ENCODE measurements around the gene SNX17. TPM values are rescaled to one million over a fixed set of nuclear protein-coding genes. Genes with fewer than 3 reads are reported as not detected.

Gene SNX17
- total RNA-seq, 4 donors from 2014 or later, result 104 to 130 (median 118) TPM

DNA sequence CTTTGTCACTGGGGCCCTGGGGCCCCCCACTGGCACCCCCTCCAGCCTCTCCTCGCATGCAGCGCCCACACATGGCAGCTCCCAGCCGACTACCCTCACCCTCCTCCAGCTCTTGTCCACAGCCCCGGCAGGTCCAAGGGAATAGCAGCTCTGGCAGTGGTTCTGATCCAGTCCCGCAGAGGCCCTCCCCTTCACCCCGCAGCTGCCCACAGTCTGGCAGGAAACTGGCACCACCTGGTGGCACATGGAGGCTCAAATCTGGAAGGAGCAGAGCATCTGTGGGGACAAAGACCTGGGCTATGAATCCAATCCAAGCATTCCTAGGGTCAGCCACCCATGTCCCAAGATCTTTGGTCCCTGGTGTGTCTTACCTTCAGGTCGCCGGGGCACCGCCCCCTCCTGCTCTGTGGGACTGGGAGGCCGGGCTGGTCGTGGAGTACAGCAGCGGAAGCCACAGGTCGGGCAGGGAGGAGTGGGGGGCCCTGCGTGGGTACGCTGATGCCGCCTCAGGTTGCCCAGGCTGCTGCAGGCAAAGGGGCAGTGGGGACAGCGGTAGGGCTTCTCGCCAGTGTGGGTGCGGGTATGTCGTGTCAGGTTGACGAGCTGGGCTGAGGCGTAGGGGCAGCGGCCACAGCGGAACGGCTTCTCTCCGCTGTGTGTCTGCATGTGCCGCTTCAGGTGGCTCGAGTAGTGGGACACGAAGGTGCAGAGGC lies 7.8 kb downstream of the SNX17 start:
- ATAC-seq, result no peak
- peak overlapping the region in 3 of 4 donors; percentile 8 to 90 (median 31) for H3K27ac ChIP-seq
- peak; percentile 26 for TF ChIP-seq POLR2AphosphoS5 (IDR thresholded peaks at IDR 0.05)
- TF ChIP-seq, protein P1, sequence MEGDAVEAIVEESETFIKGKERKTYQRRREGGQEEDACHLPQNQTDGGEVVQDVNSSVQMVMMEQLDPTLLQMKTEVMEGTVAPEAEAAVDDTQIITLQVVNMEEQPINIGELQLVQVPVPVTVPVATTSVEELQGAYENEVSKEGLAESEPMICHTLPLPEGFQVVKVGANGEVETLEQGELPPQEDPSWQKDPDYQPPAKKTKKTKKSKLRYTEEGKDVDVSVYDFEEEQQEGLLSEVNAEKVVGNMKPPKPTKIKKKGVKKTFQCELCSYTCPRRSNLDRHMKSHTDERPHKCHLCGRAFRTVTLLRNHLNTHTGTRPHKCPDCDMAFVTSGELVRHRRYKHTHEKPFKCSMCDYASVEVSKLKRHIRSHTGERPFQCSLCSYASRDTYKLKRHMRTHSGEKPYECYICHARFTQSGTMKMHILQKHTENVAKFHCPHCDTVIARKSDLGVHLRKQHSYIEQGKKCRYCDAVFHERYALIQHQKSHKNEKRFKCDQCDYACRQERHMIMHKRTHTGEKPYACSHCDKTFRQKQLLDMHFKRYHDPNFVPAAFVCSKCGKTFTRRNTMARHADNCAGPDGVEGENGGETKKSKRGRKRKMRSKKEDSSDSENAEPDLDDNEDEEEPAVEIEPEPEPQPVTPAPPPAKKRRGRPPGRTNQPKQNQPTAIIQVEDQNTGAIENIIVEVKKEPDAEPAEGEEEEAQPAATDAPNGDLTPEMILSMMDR (IDR thresholded peaks at IDR 0.05), result no peak
- H3K36me3 ChIP-seq, result peaks cover 0 to 71% of the 10 kb centered on the region in 2 donors
- H3K27me3 ChIP-seq, result no peaks in the 10 kb centered on the region
- H3K4me3 ChIP-seq, result no peak overlapping the region
- no peaks in the 10 kb centered on the region for H3K9me3 ChIP-seq
- peaks cover 0 to 40% (median 14%) of the 10 kb centered on the region in 3 donors for H3K4me1 ChIP-seq
- WGBS, 2 donors (ENCODE audit: low coverage in 1 of 2), result 68 to 79% methylated on average over 4 to 8 of the region's 29 CpGs

DNA sequence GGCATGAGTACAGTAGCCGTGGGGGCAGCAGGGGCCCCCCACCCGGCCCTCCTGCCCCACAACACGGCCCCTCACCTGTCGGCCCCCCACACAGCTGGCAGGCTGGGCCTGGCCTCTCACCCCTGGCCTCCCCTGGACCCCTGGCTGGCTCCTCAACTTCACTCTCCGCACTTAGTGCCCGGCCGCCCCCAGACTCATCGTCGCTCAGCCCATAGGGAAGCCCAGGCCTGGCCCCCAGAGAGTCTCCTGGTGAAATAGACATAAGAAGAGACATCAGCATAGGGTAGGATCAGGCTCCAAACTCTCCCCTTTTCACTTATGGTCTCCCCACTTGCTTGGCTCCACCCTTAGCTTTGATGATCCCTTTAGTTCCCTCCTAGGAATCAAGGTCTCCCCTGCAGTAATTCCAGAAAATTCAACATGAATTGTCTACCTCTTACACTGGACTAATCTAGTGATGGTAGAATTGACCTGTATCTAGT lies 8.4 kb downstream of the SNX17 start:
- WGBS, 2 donors (ENCODE audit: low coverage in 1 of 2), result 83% methylated on average over 2 of the region's 9 CpGs; no CpG with 5 or more reads in 1 of the 2 donors
- H3K4me1 ChIP-seq, result peaks cover 0 to 34% (median 14%) of the 10 kb centered on the region in 3 donors
- peak overlapping the region in 2 of 4 donors; percentile 31 to 90 for H3K27ac ChIP-seq
- ATAC-seq, result no peak
- H3K36me3 ChIP-seq, result peaks cover 0 to 71% of the 10 kb centered on the region in 2 donors
- H3K9me3 ChIP-seq, result no peaks in the 10 kb centered on the region
- no peak for TF ChIP-seq POLR2AphosphoS5 (IDR thresholded peaks at IDR 0.05)
- TF ChIP-seq, protein P1 (IDR thresholded peaks at IDR 0.05), result no peak
- TF ChIP-seq POLR2A (IDR thresholded peaks at IDR 0.05), result no peak
- TF ChIP-seq EP300 (IDR thresholded peaks at IDR 0.05), result no peak
- no peak overlapping the region for H3K4me3 ChIP-seq
- no peaks in the 10 kb centered on the region for H3K27me3 ChIP-seq

DNA sequence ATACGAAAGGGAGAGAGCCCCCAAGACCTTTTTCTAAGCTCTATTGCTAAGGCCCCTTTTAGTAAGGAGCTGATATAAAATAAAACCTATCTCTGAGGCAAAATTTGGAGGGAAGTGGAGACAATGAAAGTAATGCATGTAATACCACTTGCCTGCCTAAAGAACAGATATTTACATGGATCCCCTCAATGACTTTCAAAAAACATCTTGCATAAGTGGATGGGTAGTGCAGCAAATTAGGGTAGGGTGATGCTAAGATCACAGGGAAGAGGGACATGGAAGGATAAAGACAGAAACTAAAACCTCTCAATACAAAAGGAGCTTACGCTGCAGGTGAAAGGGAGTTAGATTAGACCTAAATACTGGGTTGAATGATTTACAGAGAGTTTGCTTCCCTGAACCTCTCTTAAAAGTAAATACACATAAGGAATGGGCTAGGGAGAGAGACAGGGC lies 9.0 kb downstream of the SNX17 start:
- ATAC-seq, result no peak
- WGBS, 2 donors (ENCODE audit: low coverage in 1 of 2), result 54 to 67% methylated on average over 2 of the region's 2 CpGs
- Histone ChIP-seq H3K4me3 (peak overlapping the region in 1 of 2 donors; percentile 79), H3K9me3 (no peaks in the 10 kb centered on the region), H3K27ac (peak overlapping the region in 3 of 4 donors; percentile 90 to 95 (median 90)), H3K4me1 (peaks cover 0 to 34% (median 14%) of the 10 kb centered on the region in 3 donors), H3K27me3 (no peaks in the 10 kb centered on the region), H3K36me3 (peaks cover 0 to 71% of the 10 kb centered on the region in 2 donors)
- TF ChIP-seq, protein P1 (IDR thresholded peaks at IDR 0.05), result no peak

DNA sequence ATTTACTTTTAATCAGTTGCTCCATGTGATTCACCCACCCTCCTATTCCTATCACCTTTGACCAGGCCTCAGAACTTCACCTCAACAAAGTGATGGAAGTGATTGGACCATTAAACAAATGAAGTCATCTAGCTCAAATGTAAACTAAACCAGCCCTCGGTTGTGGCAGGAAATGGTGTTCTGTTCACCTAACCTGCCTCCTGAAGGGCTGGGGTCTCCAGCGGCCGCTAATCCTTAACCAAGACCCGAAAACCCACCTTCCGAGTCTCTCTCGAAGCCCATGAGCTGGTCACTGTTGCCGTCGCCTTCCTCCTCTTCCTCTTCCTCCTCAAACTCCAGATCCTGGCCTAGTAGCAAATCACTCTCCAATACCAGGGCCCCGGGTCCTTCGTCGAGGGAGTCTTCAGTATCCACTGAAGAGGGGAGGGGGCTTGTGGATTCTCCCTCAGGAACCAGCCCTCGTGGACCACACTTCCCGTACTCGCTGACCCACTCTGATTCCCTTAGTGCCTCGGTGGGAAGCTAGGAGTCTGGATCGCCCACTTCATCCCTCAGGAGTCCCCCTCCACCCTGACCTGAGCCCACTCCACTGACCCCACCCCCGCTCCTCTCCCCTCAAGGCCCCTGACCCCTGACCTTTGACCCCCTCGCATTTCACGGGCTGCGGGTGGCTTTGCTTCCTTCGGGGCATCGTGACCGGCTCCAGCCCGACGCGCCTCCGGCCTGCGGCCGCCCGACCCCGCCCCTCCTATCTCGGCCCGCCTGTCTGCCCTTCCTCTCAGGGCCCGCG lies 9.6 kb downstream of the SNX17 start:
- Histone ChIP-seq H3K36me3 (peaks cover 0 to 71% of the 10 kb centered on the region in 2 donors), H3K4me3 (peak overlapping the region; percentile 53 to 79), H3K4me1 (peaks cover 0 to 34% (median 14%) of the 10 kb centered on the region in 3 donors), H3K27ac (peak overlapping the region; percentile 43 to 95 (median 90)), H3K9me3 (no peaks in the 10 kb centered on the region), H3K27me3 (no peaks in the 10 kb centered on the region)
- TF ChIP-seq EP300 (IDR thresholded peaks at IDR 0.05) (no peak), POLR2AphosphoS5 (IDR thresholded peaks at IDR 0.05) (peak; percentile 11)
- 0 to 4% methylated on average over 5 to 12 of the region's 35 CpGs for WGBS, 2 donors (ENCODE audit: low coverage in 1 of 2)
- peak; percentile 65 for ATAC-seq

All from gastroesophageal sphincter (tissue), 4 donors.